ENCODE data around the gene BICD1.

- TF ChIP-seq CTCF (conservative IDR thresholded peaks at IDR 0.05; ENCODE audit: low read depth in 2 of 2) (no peak), EZH2phosphoT487 (IDR thresholded peaks at IDR 0.05; ENCODE audit: unreplicated experiment) (no peak), EZH2 (IDR thresholded peaks at IDR 0.05; ENCODE audit: low read depth, unreplicated experiment) (no peak), CREB1 (CRISPR knock-in tag; IDR thresholded peaks at IDR 0.05; ENCODE audit: low read depth) (no peak), JUNB (IDR thresholded peaks at IDR 0.05; ENCODE audit: unreplicated experiment) (no peak), POLR2AphosphoS5 (IDR thresholded peaks at IDR 0.05; ENCODE audit: low read depth) (no peak), ZNF331 (CRISPR knock-in tag; IDR thresholded peaks at IDR 0.05; ENCODE audit: low read depth) (no peak)
- TF ChIP-seq, protein P1, sequence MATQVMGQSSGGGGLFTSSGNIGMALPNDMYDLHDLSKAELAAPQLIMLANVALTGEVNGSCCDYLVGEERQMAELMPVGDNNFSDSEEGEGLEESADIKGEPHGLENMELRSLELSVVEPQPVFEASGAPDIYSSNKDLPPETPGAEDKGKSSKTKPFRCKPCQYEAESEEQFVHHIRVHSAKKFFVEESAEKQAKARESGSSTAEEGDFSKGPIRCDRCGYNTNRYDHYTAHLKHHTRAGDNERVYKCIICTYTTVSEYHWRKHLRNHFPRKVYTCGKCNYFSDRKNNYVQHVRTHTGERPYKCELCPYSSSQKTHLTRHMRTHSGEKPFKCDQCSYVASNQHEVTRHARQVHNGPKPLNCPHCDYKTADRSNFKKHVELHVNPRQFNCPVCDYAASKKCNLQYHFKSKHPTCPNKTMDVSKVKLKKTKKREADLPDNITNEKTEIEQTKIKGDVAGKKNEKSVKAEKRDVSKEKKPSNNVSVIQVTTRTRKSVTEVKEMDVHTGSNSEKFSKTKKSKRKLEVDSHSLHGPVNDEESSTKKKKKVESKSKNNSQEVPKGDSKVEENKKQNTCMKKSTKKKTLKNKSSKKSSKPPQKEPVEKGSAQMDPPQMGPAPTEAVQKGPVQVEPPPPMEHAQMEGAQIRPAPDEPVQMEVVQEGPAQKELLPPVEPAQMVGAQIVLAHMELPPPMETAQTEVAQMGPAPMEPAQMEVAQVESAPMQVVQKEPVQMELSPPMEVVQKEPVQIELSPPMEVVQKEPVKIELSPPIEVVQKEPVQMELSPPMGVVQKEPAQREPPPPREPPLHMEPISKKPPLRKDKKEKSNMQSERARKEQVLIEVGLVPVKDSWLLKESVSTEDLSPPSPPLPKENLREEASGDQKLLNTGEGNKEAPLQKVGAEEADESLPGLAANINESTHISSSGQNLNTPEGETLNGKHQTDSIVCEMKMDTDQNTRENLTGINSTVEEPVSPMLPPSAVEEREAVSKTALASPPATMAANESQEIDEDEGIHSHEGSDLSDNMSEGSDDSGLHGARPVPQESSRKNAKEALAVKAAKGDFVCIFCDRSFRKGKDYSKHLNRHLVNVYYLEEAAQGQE (IDR thresholded peaks at IDR 0.05; ENCODE audit: unreplicated experiment) = no peak
Observed at GRCh38 chr12:32198555-32198954, 91.9 kb downstream of the BICD1 start.
